AG04450 (cell line): ENCODE results near the gene IRF2. TPM values are rescaled to one million over a fixed set of nuclear protein-coding genes. Genes with fewer than 3 reads are reported as not detected.
"Not testable (repeated sequence)": the region's sequence is repeated elsewhere in the genome, so short reads cannot be mapped to it uniquely, and the experiment has no call there.

Experiments used
- CTCF ChIA-PET: fragments of 300-600, 350-600 bp; formaldehyde crosslinking; extraction: SDS; loops from one replicate; lab custom pipeline; 2022; ENCODE audit warnings: antibody characterized with exemption, inconsistent platforms; lab: Charles Lee
- POLR2A ChIA-PET: fragments of 350-600 bp; formaldehyde crosslinking; extraction: SDS; loops from one replicate; lab custom pipeline; 2021; ENCODE audit warnings: antibody characterized with exemption, inconsistent platforms; lab: Yijun Ruan, JAX
- DNase-seq: peaks from one replicate; pipeline ENCODE4 v3.0.0-alpha.2; 2011; ENCODE audit warnings: low read depth, low spot score
- H3K27ac ChIP-seq: one replicate; pipeline ENCODE4 v1.5.1; 2012; ENCODE audit warnings: low read depth, low read length, control low read depth
- H3K27me3 ChIP-seq: one replicate; pipeline ENCODE4 v1.6.0; 2012; ENCODE audit warnings: low read length; ENCODE audit not compliant: control insufficient read depth, insufficient read depth
- H3K4me3 ChIP-seq: 2 replicates; pipeline ENCODE4 v1.5.1; 2011; ENCODE audit warnings: mild to moderate bottlenecking, low read depth, low read length, control low read depth
- H3K9me3 ChIP-seq: 2 replicates; pipeline ENCODE4 v1.5.1; 2012; ENCODE audit warnings: low read length; ENCODE audit not compliant: control insufficient read depth, insufficient read depth
- polyA plus RNA-seq: library from polyadenylated mRNA; depleted of rRNA; stranded (reverse); fragments of >200 nt; gene quantifications from 2 replicates; pipeline ENCODE4 v1.2.3, GENCODE V29; 2011
- TF ChIP-seq, protein P1 (sequence below): IDR thresholded peaks from 2 replicates; pipeline ENCODE4 v1.5.1; 2011; ENCODE audit warnings: low read depth, low read length, control low read depth, inconsistent platforms

Gene IRF2
- polyA plus RNA-seq, 1 experiment, result 39.2 TPM

- DNase-seq, result no peak
- no peak overlapping the region for H3K27ac ChIP-seq
- no peaks in the 10 kb centered on the region for H3K27me3 ChIP-seq
- H3K9me3 ChIP-seq, result no peaks in the 10 kb centered on the region; the same call in 1 of the 2 replicates
- TF ChIP-seq, protein P1, sequence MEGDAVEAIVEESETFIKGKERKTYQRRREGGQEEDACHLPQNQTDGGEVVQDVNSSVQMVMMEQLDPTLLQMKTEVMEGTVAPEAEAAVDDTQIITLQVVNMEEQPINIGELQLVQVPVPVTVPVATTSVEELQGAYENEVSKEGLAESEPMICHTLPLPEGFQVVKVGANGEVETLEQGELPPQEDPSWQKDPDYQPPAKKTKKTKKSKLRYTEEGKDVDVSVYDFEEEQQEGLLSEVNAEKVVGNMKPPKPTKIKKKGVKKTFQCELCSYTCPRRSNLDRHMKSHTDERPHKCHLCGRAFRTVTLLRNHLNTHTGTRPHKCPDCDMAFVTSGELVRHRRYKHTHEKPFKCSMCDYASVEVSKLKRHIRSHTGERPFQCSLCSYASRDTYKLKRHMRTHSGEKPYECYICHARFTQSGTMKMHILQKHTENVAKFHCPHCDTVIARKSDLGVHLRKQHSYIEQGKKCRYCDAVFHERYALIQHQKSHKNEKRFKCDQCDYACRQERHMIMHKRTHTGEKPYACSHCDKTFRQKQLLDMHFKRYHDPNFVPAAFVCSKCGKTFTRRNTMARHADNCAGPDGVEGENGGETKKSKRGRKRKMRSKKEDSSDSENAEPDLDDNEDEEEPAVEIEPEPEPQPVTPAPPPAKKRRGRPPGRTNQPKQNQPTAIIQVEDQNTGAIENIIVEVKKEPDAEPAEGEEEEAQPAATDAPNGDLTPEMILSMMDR, result no peak
- ChIA-PET POLR2A (no interaction called here), CTCF (no interaction called here)
- no peak overlapping the region for H3K4me3 ChIP-seq
Observed at GRCh38 chr4:184349283-184350039, 124.9 kb downstream of the IRF2 start.

- TF ChIP-seq, protein P1, result no peak
- Histone ChIP-seq H3K9me3 (no peaks in the 10 kb centered on the region; the same call in 1 of the 2 replicates), H3K4me3 (no peak overlapping the region), H3K27ac (no peak overlapping the region), H3K27me3 (no peaks in the 10 kb centered on the region)
- POLR2A ChIA-PET, result no interaction called here
- peak; percentile 39 for DNase-seq
- CTCF ChIA-PET, result interaction anchor here (1.2 kb wide), 2 partner anchors 61 to 85 kb away, joined by 4 to 9 read pairs; no protein-coding TSS in a partner anchor
Observed at GRCh38 chr4:184348311-184349233, 125.8 kb downstream of the IRF2 start.

- Histone ChIP-seq H3K9me3 (no peaks in the 10 kb centered on the region), H3K27ac (no peak overlapping the region), H3K4me3 (no peak overlapping the region), H3K27me3 (no peaks in the 10 kb centered on the region)
- TF ChIP-seq, protein P1, result no peak
- no peak for DNase-seq
- ChIA-PET POLR2A (no interaction called here), CTCF (interaction anchor here (1.2 kb wide), 2 partner anchors 60 to 84 kb away, joined by 4 to 9 read pairs; no protein-coding TSS in a partner anchor)
Observed at GRCh38 chr4:184347251-184348239, 126.8 kb downstream of the IRF2 start.

DNA sequence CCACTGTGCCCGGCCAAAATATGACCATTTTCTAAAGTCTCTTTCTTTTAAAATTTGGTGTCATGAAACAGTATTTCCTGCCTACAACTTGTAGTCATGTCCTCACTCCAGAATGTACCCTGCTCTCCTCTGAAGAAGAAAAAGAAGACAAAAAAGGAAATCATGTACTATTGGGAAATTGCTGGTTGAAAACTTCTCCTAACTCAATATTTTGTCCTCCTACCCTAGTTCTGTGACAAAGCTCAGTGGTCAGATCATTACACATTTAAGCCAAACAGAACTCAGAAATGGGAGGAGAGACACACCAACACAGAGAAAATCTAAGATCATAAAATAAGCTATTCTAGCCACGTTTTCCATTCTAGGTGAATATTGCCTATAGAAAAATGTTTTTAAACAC lies 127.7 kb downstream of the IRF2 start:
- no peak overlapping the region for H3K27ac ChIP-seq
- no peak overlapping the region for H3K4me3 ChIP-seq
- ChIA-PET POLR2A (no interaction called here), CTCF (no interaction called here)
- H3K9me3 ChIP-seq, result no peaks in the 10 kb centered on the region
- no peaks in the 10 kb centered on the region for H3K27me3 ChIP-seq
- TF ChIP-seq, protein P1, result no peak
- no peak for DNase-seq

- H3K27me3 ChIP-seq, H3K9me3 ChIP-seq, CTCF ChIA-PET, POLR2A ChIA-PET, H3K4me3 ChIP-seq, H3K27ac ChIP-seq, DNase-seq: not testable (repeated sequence)
Observed at GRCh38 chr4:184346273-184346672, 128.1 kb downstream of the IRF2 start.
